Activated naive CD8-positive, alpha-beta T cell (primary cell): ENCODE measurements around the gene FADS1.

Source experiments
- H3K27ac Mint-ChIP-seq: one replicate; pipeline ENCODE4 v1.8.0; 2021; ENCODE audit warnings: mixed read lengths
- H3K27me3 Mint-ChIP-seq: one replicate; pipeline ENCODE4 v1.8.0; 2021; ENCODE audit warnings: mixed read lengths
- H3K36me3 Mint-ChIP-seq: one replicate; pipeline ENCODE4 v1.8.0; 2021; ENCODE audit warnings: mixed read lengths
- H3K4me1 Mint-ChIP-seq: one replicate; pipeline ENCODE4 v1.8.0; 2021; ENCODE audit warnings: low read depth, mixed read lengths
- H3K4me3 Mint-ChIP-seq: one replicate; pipeline ENCODE4 v1.8.0; 2021; ENCODE audit warnings: mild to moderate bottlenecking, mixed read lengths
- H3K9me3 Mint-ChIP-seq: one replicate; pipeline ENCODE4 v1.8.0; 2021; ENCODE audit warnings: low read depth, mixed read lengths

Gene FADS1

DNA sequence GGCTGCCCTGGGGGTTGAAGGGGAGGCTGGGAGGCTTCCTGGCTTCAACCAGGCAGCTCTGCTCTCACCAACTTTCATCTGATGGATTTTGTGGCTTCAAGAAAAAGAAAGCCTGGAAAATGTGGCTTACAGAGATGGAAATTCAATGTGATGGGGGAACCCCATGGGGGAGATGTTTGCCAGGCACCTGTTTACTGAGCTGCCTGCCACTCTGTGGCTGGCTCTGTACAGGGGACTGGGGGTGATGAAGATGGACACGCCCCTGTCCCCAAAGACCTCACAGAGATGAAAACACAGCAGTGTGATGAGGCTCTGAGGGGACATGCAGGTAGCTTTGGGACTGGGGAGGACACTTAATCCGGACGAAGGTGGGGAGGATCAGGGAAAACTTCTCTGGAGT lies 34.5 kb downstream of the FADS1 start:
- no peak overlapping the region for H3K27ac Mint-ChIP-seq
- H3K4me1 Mint-ChIP-seq, result peaks cover 6% of the 10 kb centered on the region
- no peaks in the 10 kb centered on the region for H3K9me3 Mint-ChIP-seq
- H3K36me3 Mint-ChIP-seq, result no peaks in the 10 kb centered on the region
- no peak overlapping the region for H3K4me3 Mint-ChIP-seq
- H3K27me3 Mint-ChIP-seq, result no peaks in the 10 kb centered on the region

DNA sequence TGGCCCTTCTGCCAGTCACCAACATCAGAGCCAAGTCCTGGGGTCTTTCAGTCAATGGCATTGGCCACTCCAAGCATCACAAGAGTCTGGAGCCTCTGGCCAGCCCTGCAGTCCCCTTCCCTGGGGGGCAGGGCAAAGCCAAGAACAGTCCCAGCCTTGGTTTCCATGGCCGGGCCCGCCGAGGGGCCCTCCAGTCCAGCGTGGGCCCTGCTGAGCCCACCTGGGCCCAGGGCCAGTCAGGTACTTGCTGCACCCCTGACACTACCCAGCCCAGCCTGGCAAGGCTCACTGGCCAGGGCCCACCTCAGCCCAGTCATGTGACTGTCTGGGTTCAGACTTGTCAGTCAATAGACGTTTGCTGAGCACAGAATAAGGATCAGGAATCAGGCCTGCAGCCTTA lies 35.2 kb downstream of the FADS1 start:
- Mint-ChIP-seq H3K4me1 (peaks cover 11% of the 10 kb centered on the region), H3K27me3 (no peaks in the 10 kb centered on the region), H3K4me3 (no peak overlapping the region), H3K9me3 (no peaks in the 10 kb centered on the region), H3K27ac (no peak overlapping the region), H3K36me3 (no peaks in the 10 kb centered on the region)

DNA sequence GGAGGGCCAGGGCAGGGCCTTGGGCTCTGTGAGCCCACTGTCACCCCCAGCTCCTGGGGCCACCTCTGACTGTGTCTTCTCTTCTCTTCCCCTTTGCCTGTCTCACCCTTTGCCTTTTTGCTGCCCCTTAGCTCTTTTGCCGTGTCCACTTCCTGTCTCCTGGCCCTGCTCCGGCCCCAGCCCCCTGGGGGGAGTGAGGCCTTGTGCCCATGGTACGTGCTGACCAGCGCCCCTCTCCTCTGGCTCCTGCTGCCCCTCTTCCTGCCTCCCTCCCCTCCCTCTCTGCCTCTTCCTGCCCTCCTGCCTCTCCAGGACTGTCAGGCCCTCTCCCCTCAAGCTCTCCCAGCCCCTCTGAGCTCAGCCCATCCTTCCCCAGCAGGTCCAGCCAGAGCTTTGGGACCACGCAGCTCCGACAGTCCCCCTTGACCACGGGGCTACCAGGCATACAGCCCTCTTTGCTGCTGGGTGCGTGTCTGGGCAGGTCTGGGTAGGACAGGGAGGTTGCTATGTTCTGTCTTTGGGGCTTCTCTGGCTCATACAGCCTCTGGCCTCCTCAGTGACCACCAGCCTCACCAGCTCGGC lies 36.1 kb downstream of the FADS1 start:
- no peaks in the 10 kb centered on the region for H3K36me3 Mint-ChIP-seq
- H3K9me3 Mint-ChIP-seq, result no peaks in the 10 kb centered on the region
- H3K4me3 Mint-ChIP-seq, result no peak overlapping the region
- peaks cover 12% of the 10 kb centered on the region for H3K4me1 Mint-ChIP-seq
- no peaks in the 10 kb centered on the region for H3K27me3 Mint-ChIP-seq
- no peak overlapping the region for H3K27ac Mint-ChIP-seq

DNA sequence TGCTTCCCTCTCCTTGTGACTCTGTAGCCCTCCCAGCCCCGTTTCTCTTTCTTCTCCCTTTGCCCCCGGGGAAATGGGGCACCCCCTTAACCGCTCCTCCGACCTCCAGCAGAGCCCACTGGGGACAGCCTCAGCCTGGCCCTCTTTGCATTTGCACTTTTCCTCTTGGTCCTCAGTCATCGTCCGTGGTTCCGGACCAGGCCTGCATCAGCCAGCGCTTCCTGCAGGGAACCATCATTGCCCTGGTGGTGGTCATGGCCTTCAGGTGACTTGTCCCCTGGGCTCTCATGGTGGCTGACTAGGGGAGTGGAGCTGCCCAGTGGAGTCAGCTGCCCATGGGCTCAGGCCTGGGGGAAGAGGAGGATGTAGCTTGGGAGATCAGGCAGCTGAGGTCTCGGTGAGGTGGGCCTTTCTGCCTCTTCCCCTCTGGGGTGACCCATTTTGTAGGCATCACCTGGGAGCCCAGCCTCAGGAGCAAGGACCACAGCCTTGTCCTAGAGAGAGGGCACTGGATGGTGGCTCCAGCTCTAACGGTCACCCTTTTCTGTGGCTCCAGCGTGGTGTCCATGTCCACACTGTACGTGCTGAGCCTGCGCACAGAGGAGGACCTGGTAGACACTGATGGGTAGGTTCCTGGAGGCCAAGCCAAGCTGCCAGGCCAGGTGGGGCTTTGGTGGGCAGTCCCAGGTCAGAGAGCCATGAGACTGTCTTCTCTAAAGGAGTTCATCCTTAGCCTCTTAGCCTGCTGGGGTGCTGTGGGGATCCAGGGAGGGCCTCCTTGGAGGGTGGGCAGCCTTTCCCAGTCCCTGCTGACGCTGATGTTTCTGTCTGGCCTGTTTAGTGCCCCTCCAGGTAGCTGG lies 36.9 kb downstream of the FADS1 start:
- H3K9me3 Mint-ChIP-seq, result no peaks in the 10 kb centered on the region
- no peaks in the 10 kb centered on the region for H3K27me3 Mint-ChIP-seq
- H3K36me3 Mint-ChIP-seq, result no peaks in the 10 kb centered on the region
- peaks cover 12% of the 10 kb centered on the region for H3K4me1 Mint-ChIP-seq
- no peak overlapping the region for H3K27ac Mint-ChIP-seq
- no peak overlapping the region for H3K4me3 Mint-ChIP-seq

DNA sequence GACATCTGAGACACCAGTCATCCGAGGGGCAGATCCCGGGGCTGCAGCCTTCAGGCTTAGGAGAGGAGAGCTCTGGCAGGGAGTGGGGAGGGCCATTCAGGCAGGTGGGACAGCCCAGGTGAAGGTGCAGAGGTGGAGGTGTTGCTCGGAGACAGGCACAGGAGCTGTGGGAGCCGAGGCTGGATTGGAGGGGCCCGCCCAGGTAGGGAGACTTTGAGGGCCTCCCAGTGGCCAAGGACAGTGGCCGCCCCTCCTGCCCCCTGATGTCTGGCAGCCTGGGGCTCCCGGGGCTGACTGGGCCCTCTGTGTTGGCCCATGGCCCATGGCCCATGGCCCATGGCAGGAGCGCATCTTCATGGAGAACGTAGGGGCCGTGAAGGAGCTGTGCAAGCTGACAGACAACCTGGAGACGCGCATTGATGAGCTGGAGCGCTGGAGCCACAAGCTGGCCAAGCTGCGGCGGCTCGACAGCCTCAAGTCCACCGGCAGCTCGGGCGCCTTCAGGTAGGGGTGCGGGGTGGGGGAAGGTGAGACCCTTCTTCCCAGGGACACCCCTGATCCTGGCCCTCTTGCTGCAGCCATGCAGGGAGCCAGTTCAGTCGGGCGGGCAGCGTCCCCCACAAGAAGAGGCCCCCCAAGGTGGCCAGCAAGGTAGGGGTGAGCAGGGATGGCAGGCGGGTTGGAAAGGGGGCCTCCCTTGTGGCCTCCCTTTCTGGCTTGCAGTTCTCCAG lies 37.7 kb downstream of the FADS1 start:
- no peak overlapping the region for H3K27ac Mint-ChIP-seq
- no peaks in the 10 kb centered on the region for H3K36me3 Mint-ChIP-seq
- no peaks in the 10 kb centered on the region for H3K9me3 Mint-ChIP-seq
- peaks cover 12% of the 10 kb centered on the region for H3K4me1 Mint-ChIP-seq
- H3K4me3 Mint-ChIP-seq, result no peak overlapping the region
- no peaks in the 10 kb centered on the region for H3K27me3 Mint-ChIP-seq

DNA sequence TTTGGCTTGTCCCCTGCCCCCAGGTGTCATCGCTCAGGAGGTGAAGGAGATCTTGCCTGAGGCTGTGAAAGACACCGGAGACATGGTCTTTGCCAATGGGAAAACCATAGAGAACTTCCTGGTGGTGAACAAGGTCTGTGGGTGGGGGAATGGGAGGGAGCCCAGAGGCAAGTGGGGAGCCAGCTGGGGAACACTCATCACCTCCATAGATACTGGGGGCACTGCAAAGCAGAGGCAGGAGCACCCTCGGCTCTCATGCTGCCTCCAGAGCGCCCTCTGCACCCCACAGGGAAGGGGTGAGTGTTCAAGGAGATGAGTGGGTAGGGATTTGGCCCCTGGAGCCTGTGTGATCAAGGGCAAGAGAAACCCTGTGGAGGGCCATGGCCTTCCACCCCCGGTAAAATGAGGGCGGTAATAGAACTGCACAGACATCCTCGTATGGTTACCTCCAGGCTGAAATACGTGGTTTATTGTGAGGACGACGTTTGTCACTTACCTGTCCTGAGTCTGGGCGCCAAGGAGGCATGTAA lies 38.4 kb downstream of the FADS1 start:
- H3K4me1 Mint-ChIP-seq, result peaks cover 12% of the 10 kb centered on the region
- H3K27ac Mint-ChIP-seq, result no peak overlapping the region
- H3K9me3 Mint-ChIP-seq, result no peaks in the 10 kb centered on the region
- no peaks in the 10 kb centered on the region for H3K27me3 Mint-ChIP-seq
- peak overlapping the region; percentile 27 for H3K4me3 Mint-ChIP-seq
- no peaks in the 10 kb centered on the region for H3K36me3 Mint-ChIP-seq

DNA sequence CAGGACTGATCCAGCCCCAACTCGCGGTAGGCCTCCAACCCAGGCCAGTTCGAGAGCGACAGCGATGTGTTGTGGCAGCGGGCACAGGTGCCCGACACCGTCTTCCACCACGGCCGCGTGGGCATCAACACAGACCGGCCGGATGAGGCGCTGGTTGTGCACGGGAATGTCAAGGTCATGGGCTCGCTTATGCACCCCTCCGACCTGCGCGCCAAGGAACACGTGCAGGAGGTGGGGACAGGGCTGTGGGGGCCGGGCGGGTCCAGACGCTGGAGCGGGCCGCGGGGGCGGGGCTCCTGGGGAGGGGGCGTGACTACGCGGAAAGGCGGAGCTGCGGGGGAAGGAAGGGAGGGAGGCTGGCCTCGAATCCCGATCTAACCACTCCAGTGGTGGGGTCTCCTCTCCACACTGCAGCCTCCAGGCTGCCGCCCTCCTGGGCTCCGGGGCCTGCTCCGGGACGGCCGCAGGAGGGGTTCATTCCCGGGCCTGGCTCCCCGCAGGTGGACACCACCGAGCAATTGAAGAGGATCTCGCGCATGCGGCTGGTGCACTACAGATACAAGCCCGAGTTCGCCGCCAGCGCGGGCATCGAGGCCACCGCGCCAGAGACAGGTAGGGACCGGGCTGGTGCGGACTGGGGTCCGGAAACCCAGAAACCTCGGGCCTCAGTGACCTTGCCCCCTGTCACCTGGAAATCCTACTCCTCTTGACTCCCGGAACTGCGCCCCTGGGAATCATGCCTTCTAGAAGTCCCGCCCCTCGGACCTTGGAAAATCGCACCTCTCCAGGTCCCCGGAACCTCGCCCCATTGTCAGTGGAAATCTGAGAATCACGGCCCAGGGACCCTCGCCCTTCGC lies 39.3 kb downstream of the FADS1 start:
- Mint-ChIP-seq H3K4me1 (peaks cover 12% of the 10 kb centered on the region), H3K27ac (no peak overlapping the region), H3K4me3 (peak overlapping the region; percentile 52)

DNA sequence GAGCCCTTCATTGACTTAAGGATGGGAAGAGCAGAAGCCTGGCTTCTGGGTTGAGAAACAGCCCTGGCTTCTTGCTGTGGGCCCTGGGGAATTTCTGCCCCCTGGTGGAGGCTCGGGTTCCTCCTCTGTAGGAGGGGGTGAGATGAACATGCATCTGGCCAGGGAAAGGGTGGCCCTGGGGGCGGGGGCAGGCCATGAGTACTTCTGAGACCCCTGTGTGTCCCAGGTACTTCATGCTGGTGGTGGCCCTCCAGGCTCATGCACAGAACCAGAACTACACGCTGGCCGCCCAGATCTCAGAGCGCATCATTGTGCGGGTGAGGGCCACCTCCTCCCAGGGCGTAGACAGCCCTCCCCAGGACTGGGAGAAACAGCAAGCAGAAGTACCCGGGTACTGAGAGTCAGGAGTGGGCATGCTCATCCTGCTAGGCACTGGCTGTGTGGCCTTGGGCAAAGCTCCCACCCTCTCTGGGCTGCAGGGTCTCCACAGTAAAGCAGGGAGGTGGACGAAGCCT lies 40.2 kb downstream of the FADS1 start:
- H3K27ac Mint-ChIP-seq, result no peak overlapping the region
- no peaks in the 10 kb centered on the region for H3K36me3 Mint-ChIP-seq
- H3K4me3 Mint-ChIP-seq, result peak overlapping the region; percentile 52
- no peaks in the 10 kb centered on the region for H3K9me3 Mint-ChIP-seq
- H3K4me1 Mint-ChIP-seq, result peaks cover 12% of the 10 kb centered on the region
- no peaks in the 10 kb centered on the region for H3K27me3 Mint-ChIP-seq

More for the DNA sequence above, 39.3 kb downstream of the FADS1 start:
- H3K36me3 Mint-ChIP-seq, result no peaks in the 10 kb centered on the region
- no peaks in the 10 kb centered on the region for H3K27me3 Mint-ChIP-seq
- H3K9me3 Mint-ChIP-seq, result no peaks in the 10 kb centered on the region

DNA sequence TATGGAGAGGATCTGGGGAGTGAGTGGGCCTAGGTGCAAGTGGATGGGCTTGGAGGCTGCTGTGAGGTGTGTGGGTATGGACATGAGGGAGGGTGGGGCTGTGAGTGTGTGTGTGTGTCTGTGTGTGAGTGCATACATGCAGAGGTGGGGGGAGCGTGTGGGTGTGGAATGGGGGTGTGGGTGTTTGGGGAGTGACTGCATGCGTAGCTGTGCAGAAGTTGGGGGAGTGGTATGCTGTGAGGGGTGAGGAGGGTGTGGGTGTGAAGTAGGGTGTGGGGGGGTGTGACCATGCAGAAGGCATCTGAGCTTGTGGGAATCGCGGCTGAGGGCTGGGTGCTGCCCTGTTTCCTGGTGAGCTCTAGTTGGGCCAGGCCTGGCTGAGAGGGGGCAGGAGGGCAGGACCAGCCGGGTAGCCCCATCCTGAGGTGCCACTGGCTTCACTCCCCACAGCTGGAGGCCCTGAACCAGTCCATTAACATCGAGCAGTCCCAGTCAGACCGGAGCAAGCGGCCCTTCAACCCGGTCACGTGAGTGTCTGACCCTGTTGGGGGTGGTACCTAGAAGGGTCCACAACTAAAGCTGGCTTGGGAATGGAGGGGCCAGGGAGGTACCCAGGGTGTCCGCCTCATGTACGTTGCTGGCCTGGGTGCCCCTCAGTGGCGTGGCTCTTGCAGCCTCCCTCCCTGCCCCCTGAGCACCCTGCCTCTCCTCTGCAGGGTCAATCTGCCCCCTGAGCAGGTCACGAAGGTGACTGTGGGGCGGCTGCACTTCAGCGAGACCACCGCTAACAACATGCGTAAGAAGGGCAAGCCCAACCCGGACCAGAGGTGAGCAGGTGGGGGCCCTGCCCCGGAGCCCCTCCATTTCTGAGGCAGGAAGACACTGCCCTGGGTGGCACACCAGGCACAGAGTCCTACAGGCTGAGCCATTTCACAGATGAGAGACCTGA lies 40.9 kb downstream of the FADS1 start:
- Mint-ChIP-seq H3K27ac (no peak overlapping the region), H3K4me1 (peaks cover 12% of the 10 kb centered on the region), H3K36me3 (no peaks in the 10 kb centered on the region), H3K4me3 (no peak overlapping the region), H3K27me3 (no peaks in the 10 kb centered on the region), H3K9me3 (no peaks in the 10 kb centered on the region)

DNA sequence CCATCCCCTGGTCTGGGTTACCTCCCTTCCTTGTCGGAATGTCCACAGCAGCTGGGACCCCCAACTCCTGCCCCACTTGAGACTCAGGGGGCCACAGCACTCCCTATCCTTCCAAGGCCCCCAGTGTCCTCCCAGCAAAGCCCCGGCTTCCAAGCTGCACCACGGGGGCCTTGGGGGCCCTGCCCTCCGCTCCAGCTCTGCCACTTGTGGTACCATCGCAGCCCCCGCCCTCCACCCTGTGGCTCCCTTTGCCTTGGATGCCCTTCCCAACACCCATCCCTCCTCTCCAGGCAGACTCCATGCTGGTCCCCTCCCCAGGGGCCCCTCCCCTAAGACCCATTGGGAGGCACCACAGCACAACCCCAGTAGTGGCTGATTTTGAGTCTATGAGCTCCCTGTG lies 41.7 kb downstream of the FADS1 start:
- Mint-ChIP-seq H3K27ac (no peak overlapping the region), H3K27me3 (no peaks in the 10 kb centered on the region), H3K9me3 (no peaks in the 10 kb centered on the region), H3K4me3 (no peak overlapping the region), H3K36me3 (no peaks in the 10 kb centered on the region), H3K4me1 (peaks cover 12% of the 10 kb centered on the region)

DNA sequence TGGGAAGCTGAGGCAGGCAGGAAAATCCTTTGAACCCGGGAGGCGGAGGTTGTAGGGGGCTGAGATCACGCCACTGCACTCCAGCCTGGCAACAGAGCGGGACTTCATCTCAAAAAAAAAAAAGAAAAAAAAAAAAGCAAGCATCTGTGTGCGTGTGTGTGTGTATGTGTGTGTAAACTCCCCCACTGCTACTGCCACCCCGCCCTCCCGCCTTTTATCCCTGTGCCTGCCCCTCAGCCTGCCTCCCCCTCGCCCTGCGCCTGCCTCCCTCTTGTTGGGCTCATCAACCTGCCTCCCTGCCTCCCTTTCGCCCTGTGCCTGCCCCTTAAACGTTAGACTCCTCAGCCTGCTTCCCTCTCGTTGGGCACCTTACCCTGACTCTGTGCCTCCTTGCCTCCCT lies 42.4 kb downstream of the FADS1 start:
- Mint-ChIP-seq H3K36me3 (no peaks in the 10 kb centered on the region), H3K27me3 (no peaks in the 10 kb centered on the region), H3K4me1 (peaks cover 12% of the 10 kb centered on the region), H3K27ac (no peak overlapping the region), H3K9me3 (no peaks in the 10 kb centered on the region), H3K4me3 (no peak overlapping the region)

DNA sequence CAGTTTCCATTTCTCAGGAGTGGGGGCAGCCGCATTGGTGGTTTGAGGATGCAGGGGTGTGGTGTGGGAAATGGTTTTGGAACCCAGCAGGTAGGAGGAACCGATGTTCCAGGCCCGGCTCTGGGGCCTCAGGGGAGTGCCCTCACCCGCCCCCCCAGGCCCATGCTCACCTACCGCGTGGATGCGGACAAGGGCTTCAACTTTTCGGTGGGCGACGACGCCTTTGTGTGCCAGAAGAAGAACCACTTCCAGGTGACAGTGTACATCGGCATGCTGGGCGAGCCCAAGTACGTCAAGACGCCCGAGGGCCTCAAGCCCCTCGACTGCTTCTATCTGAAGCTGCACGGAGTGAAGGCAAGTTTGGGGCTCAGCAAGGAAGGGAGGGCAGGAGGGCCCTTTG lies 43.0 kb downstream of the FADS1 start:
- H3K36me3 Mint-ChIP-seq, result no peaks in the 10 kb centered on the region
- no peaks in the 10 kb centered on the region for H3K9me3 Mint-ChIP-seq
- H3K4me1 Mint-ChIP-seq, result peaks cover 12% of the 10 kb centered on the region
- no peak overlapping the region for H3K4me3 Mint-ChIP-seq
- H3K27me3 Mint-ChIP-seq, result no peaks in the 10 kb centered on the region
- no peak overlapping the region for H3K27ac Mint-ChIP-seq

DNA sequence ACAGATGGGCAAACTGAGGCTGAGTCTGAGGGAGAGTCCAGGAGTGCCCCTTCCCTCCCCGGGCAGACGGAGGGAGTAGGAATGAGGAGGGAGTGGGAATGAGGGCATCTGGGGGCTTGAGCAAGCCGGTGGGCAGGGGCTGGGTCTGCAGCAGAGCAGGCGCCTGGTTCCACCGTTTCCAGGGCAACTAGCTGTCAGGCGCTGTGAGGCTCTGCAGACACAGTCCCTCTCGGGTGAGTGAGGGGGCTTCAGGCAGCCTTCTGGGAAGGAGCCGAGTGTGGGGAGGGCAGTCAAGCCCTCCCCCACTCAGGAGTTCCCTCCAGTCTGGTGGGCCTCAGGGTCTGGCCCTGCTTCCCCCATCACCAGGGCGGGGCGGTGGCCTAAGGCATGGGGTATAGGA lies 43.4 kb downstream of the FADS1 start:
- H3K27ac Mint-ChIP-seq, result no peak overlapping the region
- H3K4me3 Mint-ChIP-seq, result no peak overlapping the region
- peaks cover 12% of the 10 kb centered on the region for H3K4me1 Mint-ChIP-seq
- H3K27me3 Mint-ChIP-seq, result no peaks in the 10 kb centered on the region
- H3K36me3 Mint-ChIP-seq, result no peaks in the 10 kb centered on the region
- H3K9me3 Mint-ChIP-seq, result no peaks in the 10 kb centered on the region
